ENCODE results near the gene DRD2.

GRCh38 chr11:113472471-113472870 is 2.7 kb downstream of the DRD2 start:
- TF ChIP-seq CTCF (IDR thresholded peaks at IDR 0.05) (no peak), POLR2AphosphoS5 (IDR thresholded peaks at IDR 0.05; ENCODE audit: insufficient read depth in 1 of 2, low read depth in 1 of 2) (no peak)

Data from vagina (tissue), 2 donors.